PFSK-1 (cell line): Measurements from ENCODE around the gene IFT80.

Experiments used
- POLR2AphosphoS5 ChIP-seq: IDR thresholded peaks from 2 replicates; pipeline ENCODE4 v1.6.1; 2012; ENCODE audit warnings: low read depth, mild to moderate bottlenecking, control low read depth, low read length, moderate library complexity
- SIN3A ChIP-seq: IDR thresholded peaks from 2 replicates; pipeline ENCODE4 v1.6.1; 2012; ENCODE audit warnings: mild to moderate bottlenecking, low read length, moderate library complexity, borderline replicate concordance; ENCODE audit not compliant: insufficient read depth
- TAF1 ChIP-seq: IDR thresholded peaks from 2 replicates; pipeline ENCODE4 v1.6.1; 2012; ENCODE audit warnings: low read length, control low read depth, borderline replicate concordance; ENCODE audit not compliant: insufficient read depth

DNA sequence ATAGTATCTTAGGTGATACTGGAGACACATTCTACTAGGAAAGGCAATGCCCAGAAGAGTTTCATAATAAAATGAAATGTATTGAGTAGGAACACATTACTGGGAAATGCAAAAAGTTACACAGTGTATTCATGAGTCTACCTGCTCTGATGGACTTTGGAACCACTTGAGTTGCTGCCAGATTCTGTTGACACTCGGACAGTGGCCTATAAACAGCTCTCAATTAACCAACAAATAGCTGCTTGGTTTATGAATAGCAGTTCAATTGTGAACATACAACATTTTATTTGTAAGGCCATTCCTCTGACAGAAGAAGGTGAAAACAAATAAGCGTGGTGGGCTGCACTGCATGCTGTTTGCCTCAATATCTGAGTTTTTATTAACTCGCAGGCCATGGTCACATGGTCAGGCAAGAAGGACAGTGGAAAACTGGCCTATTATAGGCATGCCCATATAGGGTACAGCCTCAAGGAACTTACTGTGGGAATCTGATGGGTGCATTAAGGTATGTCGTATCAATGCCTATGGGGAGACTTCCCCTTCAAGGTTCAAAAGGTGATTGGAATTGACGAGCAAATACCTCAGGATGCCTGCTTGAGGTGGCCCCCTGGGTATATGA lies 107.6 kb downstream of the IFT80 start:
- no peak for TF ChIP-seq SIN3A
- no peak for TF ChIP-seq POLR2AphosphoS5
- TF ChIP-seq TAF1 = no peak
